Activated CD4-positive, alpha-beta T cell treated with anti-CD3 and anti-CD28 coated beads, Interleukin-2, amount 10 ng/mL, durations not matched to agents 7 days and 5 days (primary cell): ENCODE measurements around the gene LANCL1. TPM values are rescaled to one million over a fixed set of nuclear protein-coding genes. Genes with fewer than 3 reads are reported as not detected.

Experiments used
- CTCF ChIA-PET: fragments of 350-600 bp; sonication (Branson Sonifier 250); formaldehyde crosslinking; loops from one replicate; lab custom pipeline; 2021; ENCODE audit warnings: antibody characterized with exemption; lab: Charles Lee
- POLR2A ChIA-PET: fragments of 350-600 bp; sonication (Branson Sonifier 250); formaldehyde crosslinking; loops from one replicate; lab custom pipeline; 2021; ENCODE audit warnings: antibody characterized with exemption; lab: Charles Lee
- DNase-seq: peaks from one replicate; pipeline ENCODE4 v3.0.0-alpha.2; 2020
- H3K27ac Mint-ChIP-seq: one replicate; pipeline ENCODE4 v1.8.0; 2021; ENCODE audit warnings: mild to moderate bottlenecking, moderate library complexity, mixed read lengths
- H3K27me3 Mint-ChIP-seq: one replicate; pipeline ENCODE4 v1.8.0; 2021; ENCODE audit warnings: mixed read lengths
- H3K36me3 Mint-ChIP-seq: one replicate; pipeline ENCODE4 v1.8.0; 2021; ENCODE audit warnings: low read depth, mixed read lengths
- H3K4me1 Mint-ChIP-seq: one replicate; pipeline ENCODE4 v1.8.0; 2021; ENCODE audit warnings: mixed read lengths
- H3K4me3 Mint-ChIP-seq: one replicate; pipeline ENCODE4 v1.8.0; 2021; ENCODE audit warnings: mild to moderate bottlenecking, moderate library complexity, mixed read lengths
- H3K9me3 Mint-ChIP-seq: one replicate; pipeline ENCODE4 v1.8.0; 2021; ENCODE audit warnings: mixed read lengths
- total RNA-seq, 2 experiments: library from RNA; stranded (reverse); gene quantifications; one replicate each; pipeline ENCODE4 v1.2.3, GENCODE V29; 2021

Gene LANCL1
- total RNA-seq, 2 experiments from 2014 or later = 34.3 to 39.5 TPM

DNA sequence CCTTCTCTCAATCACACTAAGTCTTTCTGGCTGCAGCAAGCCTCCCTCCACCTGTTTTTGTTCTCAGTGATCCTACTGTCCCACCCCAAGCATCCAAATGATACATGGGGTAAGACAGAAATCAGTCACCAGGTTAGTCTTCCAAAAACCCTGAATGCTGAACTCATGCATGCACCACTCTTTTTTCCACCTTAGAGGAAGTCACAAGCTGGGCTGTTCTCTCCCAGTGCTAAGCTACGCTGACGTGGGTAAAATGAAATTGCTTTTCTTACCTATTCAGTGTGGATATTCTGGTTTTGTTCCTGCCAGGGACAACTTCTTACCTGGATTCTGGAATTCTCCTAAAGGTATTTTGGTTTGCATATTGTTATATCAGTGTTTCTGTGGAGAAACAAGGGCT is 54.2 kb downstream of the LANCL1 start:
- DNase-seq = no peak
- CTCF ChIA-PET = no interaction called here
- no peak overlapping the region for H3K4me3 Mint-ChIP-seq
- no peak overlapping the region for H3K27ac Mint-ChIP-seq
- H3K9me3 Mint-ChIP-seq = peaks cover 27% of the 10 kb centered on the region
- H3K27me3 Mint-ChIP-seq = peaks cover 6% of the 10 kb centered on the region
- POLR2A ChIA-PET = no interaction called here
- no peaks in the 10 kb centered on the region for H3K36me3 Mint-ChIP-seq
- H3K4me1 Mint-ChIP-seq = no peaks in the 10 kb centered on the region

DNA sequence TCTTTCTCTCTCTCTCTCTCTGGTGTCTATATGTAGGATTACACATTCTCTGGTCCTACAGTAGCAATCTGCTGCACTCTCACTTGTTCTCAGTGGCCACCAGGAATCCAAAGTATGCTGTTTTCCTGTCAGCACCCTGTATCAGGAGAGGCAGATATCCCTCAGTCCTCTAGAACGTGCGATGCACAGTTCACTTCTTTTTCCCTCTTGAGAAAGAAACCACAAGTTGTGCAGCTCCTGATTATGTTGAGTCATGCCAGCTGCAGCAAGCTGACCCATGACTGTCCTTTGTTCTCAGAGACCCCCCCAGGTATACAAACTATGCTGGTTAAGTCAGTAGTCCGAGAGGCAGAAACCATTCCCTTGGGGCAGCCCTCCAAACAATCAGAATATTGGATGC is 54.6 kb downstream of the LANCL1 start:
- Mint-ChIP-seq H3K27me3 (peaks cover 6% of the 10 kb centered on the region), H3K36me3 (no peaks in the 10 kb centered on the region), H3K4me3 (no peak overlapping the region), H3K4me1 (no peaks in the 10 kb centered on the region), H3K27ac (no peak overlapping the region), H3K9me3 (peaks cover 23% of the 10 kb centered on the region)
- ChIA-PET POLR2A (no interaction called here), CTCF (no interaction called here)
- no peak for DNase-seq

DNA sequence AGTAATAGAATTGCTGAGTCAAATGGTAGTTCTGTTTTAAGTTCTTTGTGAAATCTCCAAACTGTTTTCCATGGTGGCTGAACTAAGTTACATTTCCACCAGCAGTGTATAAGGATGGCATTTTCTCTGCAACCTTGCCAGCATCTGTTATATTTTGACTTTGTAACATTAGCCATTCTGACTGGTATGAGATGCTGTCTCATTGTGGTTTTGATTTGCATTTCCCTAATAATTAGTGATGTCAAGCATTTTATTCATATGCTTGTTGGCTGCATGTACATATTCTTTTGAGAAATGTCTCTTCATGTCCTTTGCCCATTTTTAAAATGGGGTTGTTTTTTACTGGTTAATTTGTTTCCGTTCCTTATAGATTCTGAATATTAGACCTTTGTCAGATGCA is 63.9 kb downstream of the LANCL1 start:
- H3K4me3 Mint-ChIP-seq = no peak overlapping the region
- H3K36me3 Mint-ChIP-seq = no peaks in the 10 kb centered on the region
- no peak overlapping the region for H3K27ac Mint-ChIP-seq
- H3K4me1 Mint-ChIP-seq = no peaks in the 10 kb centered on the region
- ChIA-PET CTCF (no interaction called here), POLR2A (no interaction called here)
- H3K27me3 Mint-ChIP-seq = peaks cover 5% of the 10 kb centered on the region
- DNase-seq = no peak
- no peaks in the 10 kb centered on the region for H3K9me3 Mint-ChIP-seq

DNA sequence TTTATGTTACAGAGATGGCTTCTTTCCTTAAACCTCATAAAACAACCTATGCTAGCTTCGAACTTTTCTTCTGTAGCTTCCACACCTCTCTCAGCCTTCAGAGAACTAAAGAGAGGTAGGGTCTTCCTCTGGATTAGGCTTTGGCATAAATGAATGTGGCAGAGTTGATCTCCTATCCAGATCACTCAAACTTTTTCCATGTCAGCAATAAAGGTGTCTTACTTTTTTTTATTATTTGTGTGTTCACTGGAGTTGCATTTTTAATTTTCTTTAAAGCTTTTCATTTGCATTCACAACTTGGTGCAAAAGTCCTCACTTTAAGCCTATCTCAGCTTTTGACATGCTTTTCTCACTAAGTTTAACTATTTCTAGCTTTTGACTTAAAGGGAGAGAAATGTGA is 66.0 kb downstream of the LANCL1 start:
- POLR2A ChIA-PET = no interaction called here
- no peaks in the 10 kb centered on the region for H3K36me3 Mint-ChIP-seq
- no peaks in the 10 kb centered on the region for H3K9me3 Mint-ChIP-seq
- peaks cover 5% of the 10 kb centered on the region for H3K27me3 Mint-ChIP-seq
- H3K4me1 Mint-ChIP-seq = no peaks in the 10 kb centered on the region
- CTCF ChIA-PET = no interaction called here
- H3K27ac Mint-ChIP-seq = no peak overlapping the region
- no peak overlapping the region for H3K4me3 Mint-ChIP-seq
- DNase-seq = no peak

DNA sequence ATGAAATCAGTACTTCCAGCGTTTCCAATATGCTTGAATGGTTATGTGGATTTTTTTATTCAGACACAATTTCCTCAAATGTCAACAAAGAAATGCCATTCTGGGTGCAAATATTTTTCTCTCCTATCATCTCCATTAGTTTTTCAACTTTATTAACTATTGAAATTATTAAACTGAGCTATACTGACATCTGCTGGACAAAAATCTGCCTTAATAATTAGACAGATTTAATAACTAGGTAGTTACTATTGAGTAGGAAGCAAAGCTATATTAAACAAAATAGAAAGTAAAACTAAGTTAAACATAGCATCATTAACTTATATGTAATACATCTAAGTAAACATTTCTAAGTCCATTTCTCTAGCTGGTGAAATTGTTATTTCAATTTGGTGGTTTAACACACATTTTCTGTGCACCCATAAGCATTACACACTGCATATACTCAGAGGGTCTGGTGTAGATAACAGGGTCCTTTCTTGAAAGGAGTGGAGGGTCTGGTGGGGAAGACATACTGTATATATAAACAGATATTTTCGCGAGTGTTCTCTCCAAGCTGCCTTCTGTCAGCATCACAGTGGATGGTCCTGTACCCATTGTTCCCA is 77.0 kb downstream of the LANCL1 start:
- CTCF ChIA-PET = no interaction called here
- H3K27ac Mint-ChIP-seq = no peak overlapping the region
- H3K4me1 Mint-ChIP-seq = no peaks in the 10 kb centered on the region
- H3K36me3 Mint-ChIP-seq = no peaks in the 10 kb centered on the region
- no peak for DNase-seq
- no peaks in the 10 kb centered on the region for H3K9me3 Mint-ChIP-seq
- H3K27me3 Mint-ChIP-seq = no peaks in the 10 kb centered on the region
- no peak overlapping the region for H3K4me3 Mint-ChIP-seq
- POLR2A ChIA-PET = no interaction called here

DNA sequence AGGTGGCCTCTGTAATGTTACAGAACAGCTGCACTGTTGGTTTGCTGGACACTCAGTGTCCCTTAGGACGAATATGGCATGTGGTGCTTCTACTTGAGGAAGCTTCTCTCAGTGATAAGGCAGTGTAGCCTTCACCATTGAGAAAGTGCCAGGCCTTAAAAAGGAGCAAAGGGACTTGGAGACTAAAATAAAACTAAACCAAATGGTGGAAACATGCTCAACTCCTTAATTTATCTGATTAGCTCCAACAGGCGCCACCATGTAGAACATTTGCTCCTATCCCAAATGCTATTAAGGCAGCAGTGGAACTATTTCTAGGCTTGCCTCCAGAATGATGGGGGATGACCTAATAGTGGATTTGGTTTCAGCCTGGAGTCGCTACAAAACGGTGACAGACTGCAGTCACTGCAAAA is 84.1 kb downstream of the LANCL1 start:
- CTCF ChIA-PET = interaction anchor here (0.6 kb wide), 1 partner anchor 56 kb away, joined by 3 read pairs; no protein-coding TSS in a partner anchor
- DNase-seq = no peak
- no peaks in the 10 kb centered on the region for H3K9me3 Mint-ChIP-seq
- H3K36me3 Mint-ChIP-seq = no peaks in the 10 kb centered on the region
- H3K27me3 Mint-ChIP-seq = peaks cover 6% of the 10 kb centered on the region
- H3K4me1 Mint-ChIP-seq = no peaks in the 10 kb centered on the region
- no peak overlapping the region for H3K4me3 Mint-ChIP-seq
- POLR2A ChIA-PET = no interaction called here
- H3K27ac Mint-ChIP-seq = no peak overlapping the region

DNA sequence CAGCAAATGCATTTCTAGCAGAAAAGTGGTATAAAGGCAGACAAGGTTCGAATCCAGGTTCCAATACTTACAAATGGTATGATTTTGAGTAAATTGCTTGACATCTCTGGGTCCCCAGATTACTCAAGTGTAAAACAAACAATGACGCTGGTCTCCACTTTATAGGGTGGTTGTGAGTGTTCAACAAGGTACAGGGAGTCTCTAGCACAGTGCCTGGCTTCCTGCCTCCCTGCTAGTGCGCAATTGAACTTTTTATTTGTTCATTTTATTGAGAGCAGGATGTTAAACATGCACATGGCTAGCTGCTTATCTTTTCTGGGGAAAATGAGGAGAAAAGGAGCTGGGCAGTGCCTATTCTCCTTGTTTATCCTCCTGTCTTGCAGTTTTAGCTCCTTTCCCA is 86.7 kb downstream of the LANCL1 start:
- no peaks in the 10 kb centered on the region for H3K36me3 Mint-ChIP-seq
- POLR2A ChIA-PET = no interaction called here
- H3K4me1 Mint-ChIP-seq = no peaks in the 10 kb centered on the region
- H3K4me3 Mint-ChIP-seq = no peak overlapping the region
- CTCF ChIA-PET = no interaction called here
- DNase-seq = no peak
- peaks cover 6% of the 10 kb centered on the region for H3K27me3 Mint-ChIP-seq
- H3K27ac Mint-ChIP-seq = no peak overlapping the region
- H3K9me3 Mint-ChIP-seq = no peaks in the 10 kb centered on the region

DNA sequence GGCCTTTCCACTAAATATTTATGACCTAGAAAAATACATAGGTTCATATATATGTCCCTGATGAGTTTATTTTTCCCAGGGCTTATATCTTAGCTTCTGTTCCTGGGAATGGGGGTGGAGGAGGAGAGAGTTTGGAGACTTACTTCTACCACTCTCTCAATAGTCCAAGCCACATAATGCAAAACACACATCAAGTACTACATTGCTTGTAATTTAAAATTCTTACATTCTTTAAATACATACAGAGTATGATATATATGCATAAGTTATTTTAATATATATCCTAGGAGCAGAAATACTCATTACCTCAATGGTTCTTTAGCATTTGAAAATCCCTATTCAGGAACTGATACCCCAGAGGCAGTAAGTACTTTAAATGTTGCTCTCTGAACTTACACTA is 88.4 kb downstream of the LANCL1 start:
- Mint-ChIP-seq H3K9me3 (no peaks in the 10 kb centered on the region), H3K27me3 (peaks cover 6% of the 10 kb centered on the region), H3K36me3 (no peaks in the 10 kb centered on the region), H3K4me3 (no peak overlapping the region), H3K4me1 (no peaks in the 10 kb centered on the region), H3K27ac (no peak overlapping the region)
- POLR2A ChIA-PET = no interaction called here
- CTCF ChIA-PET = no interaction called here
- no peak for DNase-seq

DNA sequence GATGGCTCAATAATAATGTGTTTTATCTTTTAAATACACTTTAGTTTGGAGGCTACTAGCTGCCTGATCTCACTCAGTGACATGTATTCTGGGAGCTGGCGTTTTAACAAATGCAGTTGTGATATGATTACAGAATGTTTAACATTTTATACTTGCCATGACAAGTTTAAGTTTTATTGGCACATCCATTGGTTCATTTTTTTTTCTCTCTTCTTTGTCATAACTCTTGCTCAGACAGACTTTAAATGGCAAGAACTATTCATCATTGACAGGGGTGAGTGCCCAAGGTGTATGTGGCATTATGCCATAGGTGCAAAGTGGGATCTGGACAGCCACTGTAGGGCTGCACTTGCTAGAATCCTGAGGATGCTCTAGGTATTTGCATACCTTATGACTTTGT is 89.5 kb downstream of the LANCL1 start:
- CTCF ChIA-PET = no interaction called here
- Mint-ChIP-seq H3K4me3 (no peak overlapping the region), H3K27me3 (peaks cover 8% of the 10 kb centered on the region), H3K9me3 (no peaks in the 10 kb centered on the region), H3K27ac (no peak overlapping the region), H3K36me3 (no peaks in the 10 kb centered on the region), H3K4me1 (no peaks in the 10 kb centered on the region)
- no peak for DNase-seq
- POLR2A ChIA-PET = no interaction called here

Other genes with a start within 250 kb of the LANCL1 start
- not detected for gene MYL1, start 161.6 kb downstream of the LANCL1 start, total RNA-seq
- 1 to 10 TPM in 1 of 2 experiments, under 1 TPM in 1; 0.48 to 1.4 TPM for gene CPS1, start 79.8 kb upstream of the LANCL1 start, total RNA-seq